PC-3 (cell line): Measurements from ENCODE around the gene GAS2L1. TPM values are rescaled to one million over a fixed set of nuclear protein-coding genes. Genes with fewer than 3 reads are reported as not detected.

ENCODE experiments used
- ATAC-seq: fragments of 200-7000 bp; cut with Tn5 transposase; 2 replicates; pipeline ENCODE4 v1.9.1; 2020; ENCODE audit warnings: mild to moderate bottlenecking, moderate library complexity
- BruUV-seq: library from RNA; stranded (reverse); fragments of 400-500 nt; replicated peaks from 2 replicates; lab custom pipeline; 2021; lab: Mats Ljungman, UMichigan
- CTCF ChIA-PET: fragments of 300-600 bp; sonication (Branson Sonifier 250); formaldehyde crosslinking; loops from one replicate; lab custom pipeline; 2022; ENCODE audit warnings: antibody characterized with exemption; lab: Charles Lee
- POLR2A ChIA-PET: fragments of 300-600 bp; sonication (Branson Sonifier 250); formaldehyde crosslinking; loops from one replicate; lab custom pipeline; 2022; ENCODE audit warnings: antibody characterized with exemption; ENCODE audit not compliant: unreplicated experiment; lab: Charles Lee
- DNase-seq: peaks from one replicate; pipeline ENCODE4 v3.0.0-alpha.2; 2015
- H2AFZ ChIP-seq: fragments of 300-600 bp; sonication (generic); 2 replicates; pipeline ENCODE4 v1.6.0; 2016; ENCODE audit warnings: antibody characterized with exemption, low read length
- H3F3A ChIP-seq: fragments of 300-600 bp; sonication (generic); one replicate; pipeline ENCODE4 v1.6.0; 2017; ENCODE audit warnings: antibody characterized with exemption, low read length, control low read depth, mild to moderate bottlenecking; ENCODE audit not compliant: unreplicated experiment
- H3K27ac ChIP-seq: fragments of 300-600 bp; sonication (generic); 2 replicates; pipeline ENCODE4 v1.5.1; 2016; ENCODE audit warnings: mild to moderate bottlenecking, low read length
- H3K27me3 ChIP-seq: fragments of 300-600 bp; sonication (generic); 2 replicates; pipeline ENCODE4 v1.6.1; 2016; ENCODE audit warnings: low read length, mixed read lengths
- H3K36me3 ChIP-seq: fragments of 300-600 bp; sonication (generic); 2 replicates; pipeline ENCODE4 v1.6.1; 2016; ENCODE audit warnings: low read depth, mixed run types, low read length, mixed read lengths
- H3K4me1 ChIP-seq: fragments of 300-600 bp; sonication (generic); 2 replicates; pipeline ENCODE4 v1.5.1; 2016; ENCODE audit warnings: low read length; ENCODE audit not compliant: insufficient read depth
- H3K4me2 ChIP-seq: fragments of 300-600 bp; sonication (generic); 2 replicates; pipeline ENCODE4 v1.6.0; 2016; ENCODE audit warnings: low read length
- H3K4me3 ChIP-seq: fragments of 300-600 bp; sonication (generic); 2 replicates; pipeline ENCODE4 v1.5.1; 2016; ENCODE audit warnings: mild to moderate bottlenecking, low read length, mixed read lengths
- H3K79me2 ChIP-seq: fragments of 300-600 bp; sonication (generic); 2 replicates; pipeline ENCODE4 v1.6.1; 2017; ENCODE audit warnings: low read length, mixed read lengths
- H3K9ac ChIP-seq: fragments of 300-600 bp; sonication (generic); 2 replicates; pipeline ENCODE4 v1.6.0; 2016; ENCODE audit warnings: mild to moderate bottlenecking, low read length
- H3K9me2 ChIP-seq: fragments of 300-600 bp; sonication (generic); replicated peaks from 2 replicates; pipeline ENCODE4 v1.6.1; 2016; ENCODE audit warnings: mixed run types, low read length, mixed read lengths
- H3K9me3 ChIP-seq: fragments of 300-600 bp; sonication (generic); 2 replicates; pipeline ENCODE4 v1.6.1; 2016; ENCODE audit warnings: low read length, mixed read lengths
- H4K20me1 ChIP-seq: fragments of 300-600 bp; sonication (generic); 2 replicates; pipeline ENCODE4 v1.6.1; 2016; ENCODE audit warnings: low read length, mixed read lengths
- EZH2 ChIP-seq: fragments of 300-600 bp; sonication (generic); IDR thresholded peaks from one replicate; pipeline ENCODE4 v1.6.1; 2017; ENCODE audit warnings: antibody characterized with exemption, mild to moderate bottlenecking, low read length; ENCODE audit not compliant: unreplicated experiment
- EZH2phosphoT487 ChIP-seq: fragments of 300-600 bp; sonication (generic); IDR thresholded peaks from 2 replicates; pipeline ENCODE4 v1.6.1; 2018; ENCODE audit warnings: mild to moderate bottlenecking, antibody characterized with exemption, low read length, borderline replicate concordance
- intact Hi-C: fragments of 100-400 bp; cut with micrococcal nuclease; formaldehyde crosslinking; loops from 2 replicates; pipeline ENCODE4 v1.9.0; 2023
- total RNA-seq: library from RNA; depleted of rRNA; stranded (reverse); fragments of >200 nt; gene quantifications from 2 replicates; pipeline ENCODE4 v1.2.3, GENCODE V29; 2014
- TF ChIP-seq, protein P1 (sequence below): fragments of 300-600 bp; sonication (generic); conservative IDR thresholded peaks from 2 replicates; pipeline ENCODE4 v1.5.1; 2017; ENCODE audit warnings: antibody characterized with exemption, low read depth, mild to moderate bottlenecking, low read length

Gene GAS2L1
- total RNA-seq, 1 experiment from 2014 or later = 58.4 TPM

DNA sequence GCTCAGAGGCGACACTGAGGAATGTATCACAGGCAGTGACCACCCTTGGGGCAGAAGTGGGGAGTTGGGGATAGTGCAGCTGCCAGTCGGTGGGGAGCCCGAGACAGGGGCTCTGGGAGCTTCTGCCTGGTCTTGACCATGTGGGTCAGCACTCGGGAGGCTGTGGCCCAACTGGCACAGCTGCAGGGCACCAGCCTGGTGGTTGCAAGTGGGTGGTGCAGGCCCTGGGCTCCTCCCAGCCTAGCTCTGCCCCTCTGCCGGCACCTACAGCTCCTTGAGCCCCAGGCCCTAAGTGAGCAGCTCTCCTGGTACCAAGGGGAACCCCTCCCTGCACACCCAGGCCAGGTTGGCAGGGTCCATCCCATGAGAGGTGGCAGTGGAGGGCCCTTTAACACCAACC lies 21.6 kb downstream of the GAS2L1 start:
- Histone ChIP-seq H3K27me3 (no peaks in the 10 kb centered on the region), H3K4me3 (no peak overlapping the region), H3K9me3 (no peaks in the 10 kb centered on the region), H3K79me2 (no peaks in the 10 kb centered on the region), H3K27ac (no peak overlapping the region), H3F3A (no peaks in the 10 kb centered on the region), H2AFZ (no peak overlapping the region), H3K9me2 (no peaks in the 10 kb centered on the region), H3K36me3 (0 out of 2 replicates have a peak, but pooled peaks cover 5% of the 10 kb centered on the region), H3K4me2 (no peak overlapping the region), H3K9ac (no peak overlapping the region), H3K4me1 (no peaks in the 10 kb centered on the region), H4K20me1 (no peaks in the 10 kb centered on the region)
- no peak for ATAC-seq
- DNase-seq = no peak
- ChIA-PET POLR2A (interaction anchor here (0.5 kb wide), 1 partner anchor 986 kb away, joined by 31 read pairs; no protein-coding TSS in a partner anchor), CTCF (no interaction called here)
- intact Hi-C loops = no loop called here
- TF ChIP-seq, protein P1, sequence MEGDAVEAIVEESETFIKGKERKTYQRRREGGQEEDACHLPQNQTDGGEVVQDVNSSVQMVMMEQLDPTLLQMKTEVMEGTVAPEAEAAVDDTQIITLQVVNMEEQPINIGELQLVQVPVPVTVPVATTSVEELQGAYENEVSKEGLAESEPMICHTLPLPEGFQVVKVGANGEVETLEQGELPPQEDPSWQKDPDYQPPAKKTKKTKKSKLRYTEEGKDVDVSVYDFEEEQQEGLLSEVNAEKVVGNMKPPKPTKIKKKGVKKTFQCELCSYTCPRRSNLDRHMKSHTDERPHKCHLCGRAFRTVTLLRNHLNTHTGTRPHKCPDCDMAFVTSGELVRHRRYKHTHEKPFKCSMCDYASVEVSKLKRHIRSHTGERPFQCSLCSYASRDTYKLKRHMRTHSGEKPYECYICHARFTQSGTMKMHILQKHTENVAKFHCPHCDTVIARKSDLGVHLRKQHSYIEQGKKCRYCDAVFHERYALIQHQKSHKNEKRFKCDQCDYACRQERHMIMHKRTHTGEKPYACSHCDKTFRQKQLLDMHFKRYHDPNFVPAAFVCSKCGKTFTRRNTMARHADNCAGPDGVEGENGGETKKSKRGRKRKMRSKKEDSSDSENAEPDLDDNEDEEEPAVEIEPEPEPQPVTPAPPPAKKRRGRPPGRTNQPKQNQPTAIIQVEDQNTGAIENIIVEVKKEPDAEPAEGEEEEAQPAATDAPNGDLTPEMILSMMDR = no peak
- TF ChIP-seq EZH2 (no peak), EZH2phosphoT487 (no peak)
- BruUV-seq = TSS peak; percentile 53

DNA sequence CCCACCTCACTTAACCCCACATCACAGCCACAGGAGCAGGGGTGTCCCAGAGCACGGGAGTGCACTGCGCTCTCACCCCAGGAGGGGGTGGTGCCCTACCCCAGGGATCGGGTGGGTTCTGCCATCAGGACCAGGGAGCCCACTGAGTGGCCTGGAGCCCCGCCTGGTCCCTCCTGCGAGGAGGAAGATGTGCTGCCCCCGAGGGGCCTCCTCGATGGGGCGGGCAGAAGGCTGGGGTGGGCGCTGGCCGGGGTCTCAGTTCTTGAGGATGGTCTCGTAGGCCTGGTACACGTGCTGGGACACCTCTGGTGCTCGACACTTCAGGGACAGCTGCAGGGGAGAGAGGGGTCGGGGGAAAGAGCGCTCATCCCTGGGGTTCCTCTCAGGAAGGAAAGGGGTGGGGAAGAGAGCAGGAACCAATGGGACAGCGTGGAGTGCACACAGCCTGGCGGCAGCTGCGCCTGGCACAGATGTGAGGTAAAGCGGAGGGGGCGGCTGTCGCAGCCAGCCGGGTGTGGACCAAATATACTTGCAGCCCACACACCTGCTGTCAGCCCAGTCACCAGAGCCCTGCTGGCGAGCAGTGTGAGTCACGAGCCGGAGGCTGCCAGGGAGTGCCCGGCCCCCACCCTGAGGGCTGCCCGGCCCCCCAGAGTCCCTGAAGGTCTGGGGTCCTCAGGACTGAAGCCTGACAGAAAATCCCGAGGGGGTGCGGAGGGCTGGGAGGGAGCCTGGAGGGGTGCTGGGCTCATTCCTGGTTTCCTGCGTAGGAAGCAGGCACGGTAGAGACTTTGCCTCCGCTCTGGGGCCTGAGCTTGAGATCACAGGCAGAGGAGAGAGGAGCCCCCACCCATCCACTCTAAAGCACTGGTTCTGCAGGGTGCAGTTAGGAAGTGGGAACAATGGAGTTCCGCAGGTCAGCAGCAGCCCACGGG lies 22.4 kb downstream of the GAS2L1 start:
- Histone ChIP-seq H3K4me1 (no peaks in the 10 kb centered on the region), H3K9me3 (no peaks in the 10 kb centered on the region), H3K9ac (no peak overlapping the region), H2AFZ (no peak overlapping the region), H3K27me3 (no peaks in the 10 kb centered on the region), H3K79me2 (no peaks in the 10 kb centered on the region), H3K36me3 (0 out of 2 replicates have a peak, but pooled peaks cover 5% of the 10 kb centered on the region), H3K4me3 (no peak overlapping the region), H3K9me2 (no peaks in the 10 kb centered on the region), H3F3A (no peaks in the 10 kb centered on the region), H4K20me1 (no peaks in the 10 kb centered on the region), H3K27ac (no peak overlapping the region), H3K4me2 (no peak overlapping the region)
- ATAC-seq = peak; percentile 77
- DNase-seq = no peak
- TF ChIP-seq, protein P1 = no peak
- TF ChIP-seq EZH2 = no peak
- no peak for TF ChIP-seq EZH2phosphoT487
- CTCF ChIA-PET = no interaction called here
- intact Hi-C loops = no loop called here
- POLR2A ChIA-PET = no interaction called here
- no TSS peak for BruUV-seq

DNA sequence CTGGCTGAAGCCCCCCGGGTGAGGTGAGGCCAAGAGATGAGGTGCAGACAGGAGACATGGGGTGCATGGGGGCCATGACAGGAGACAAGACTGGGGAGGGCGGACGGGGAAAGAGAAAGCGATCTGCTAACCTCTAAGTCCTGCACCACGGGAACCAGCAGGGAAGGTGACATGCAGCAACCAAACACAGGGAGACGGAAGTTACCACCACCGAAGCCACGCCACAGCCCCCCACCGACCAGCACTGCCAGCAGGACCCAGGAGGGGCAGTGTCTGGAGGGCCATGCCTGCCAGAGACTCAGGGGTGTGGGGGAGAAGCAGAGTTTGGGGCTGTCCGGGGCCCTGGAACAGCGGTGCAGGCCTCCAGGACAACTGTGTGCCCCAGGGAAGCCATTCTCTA lies 23.1 kb downstream of the GAS2L1 start:
- no peaks in the 10 kb centered on the region for H3K79me2 ChIP-seq
- no peaks in the 10 kb centered on the region for H3K9me2 ChIP-seq
- H4K20me1 ChIP-seq = peaks cover 2% of the 10 kb centered on the region; the same call in 1 of the 2 replicates
- H3K4me2 ChIP-seq = no peak overlapping the region
- peaks cover 5% of the 10 kb centered on the region for H3K4me1 ChIP-seq
- H3K36me3 ChIP-seq = 0 out of 2 replicates have a peak, but pooled peaks cover 5% of the 10 kb centered on the region
- no peak overlapping the region for H3K9ac ChIP-seq
- no peaks in the 10 kb centered on the region for H3K27me3 ChIP-seq
- H3K9me3 ChIP-seq = no peaks in the 10 kb centered on the region
- ChIA-PET CTCF (no interaction called here), POLR2A (no interaction called here)
- DNase-seq (no peak), ATAC-seq (no peak)
- TF ChIP-seq EZH2 (no peak), EZH2phosphoT487 (no peak)
- TF ChIP-seq, protein P1 = no peak
- no TSS peak for BruUV-seq
- intact Hi-C loops = no loop called here
- peaks cover 3% of the 10 kb centered on the region for H3F3A ChIP-seq
- no peak overlapping the region for H2AFZ ChIP-seq
- H3K27ac ChIP-seq = no peak overlapping the region
- no peak overlapping the region for H3K4me3 ChIP-seq
